Astrocyte (in vitro differentiated cells and primary cell): ENCODE measurements around the gene PPM1H. TPM values are rescaled to one million over a fixed set of nuclear protein-coding genes. Genes with fewer than 3 reads are reported as not detected.

Source experiments
- DNase-seq: peaks from one replicate; pipeline ENCODE4 v3.0.0-alpha.2; 2010; ENCODE audit warnings: low read depth
- FAIRE-seq: peaks from 2 replicates; lab custom pipeline; 2011; peaks lifted over from hg19 to GRCh38; lab: Jason Lieb, UNC
- H2AFZ ChIP-seq: 2 replicates; pipeline ENCODE4 v1.6.0; 2012; ENCODE audit warnings: low read depth, low read length, inconsistent platforms
- H3K27ac ChIP-seq: 2 replicates; pipeline ENCODE4 v1.5.1; 2011; ENCODE audit warnings: low read depth, low read length, inconsistent platforms
- H3K27me3 ChIP-seq: 2 replicates; pipeline ENCODE4 v1.6.0; 2011; ENCODE audit warnings: low read length, inconsistent platforms; ENCODE audit not compliant: insufficient read depth
- H3K36me3 ChIP-seq: 2 replicates; pipeline ENCODE4 v1.5.1; 2011; ENCODE audit warnings: low read length, inconsistent platforms; ENCODE audit not compliant: insufficient read depth
- H3K4me1 ChIP-seq: 2 replicates; pipeline ENCODE4 v1.5.1; 2011; ENCODE audit warnings: low read length, inconsistent platforms; ENCODE audit not compliant: insufficient read depth
- H3K4me2 ChIP-seq: 2 replicates; pipeline ENCODE4 v1.6.0; 2012; ENCODE audit warnings: low read length, inconsistent platforms
- H3K4me3 ChIP-seq: 2 replicates; pipeline ENCODE4 v1.5.1; 2011; ENCODE audit warnings: low read depth, mild to moderate bottlenecking, low read length, inconsistent platforms; ENCODE audit not compliant: insufficient read depth
- H3K79me2 ChIP-seq: 2 replicates; pipeline ENCODE4 v1.6.0; 2012; ENCODE audit warnings: mild to moderate bottlenecking, low read length, inconsistent platforms; ENCODE audit not compliant: insufficient read depth
- H3K9ac ChIP-seq: 2 replicates; pipeline ENCODE4 v1.6.0; 2012; ENCODE audit warnings: mild to moderate bottlenecking, low read length, inconsistent platforms
- H3K9me3 ChIP-seq: 2 replicates; pipeline ENCODE4 v1.5.1; 2012; ENCODE audit warnings: low read depth, mild to moderate bottlenecking, low read length, inconsistent platforms; ENCODE audit not compliant: insufficient read depth
- H4K20me1 ChIP-seq: 2 replicates; pipeline ENCODE4 v1.6.0; 2012; ENCODE audit warnings: low read length, inconsistent platforms; ENCODE audit not compliant: insufficient read depth
- H3K27ac Mint-ChIP-seq: one replicate; pipeline ENCODE4 v1.8.0; 2021; ENCODE audit warnings: mild to moderate bottlenecking, mixed read lengths; ENCODE audit not compliant: unreplicated experiment
- H3K27me3 Mint-ChIP-seq: one replicate; pipeline ENCODE4 v1.8.0; 2021; ENCODE audit warnings: low read depth, mixed read lengths; ENCODE audit not compliant: unreplicated experiment
- H3K36me3 Mint-ChIP-seq: one replicate; pipeline ENCODE4 v1.8.0; 2021; ENCODE audit warnings: low read depth, mixed read lengths; ENCODE audit not compliant: unreplicated experiment
- H3K4me1 Mint-ChIP-seq: one replicate; pipeline ENCODE4 v1.8.0; 2021; ENCODE audit warnings: low read depth, mixed read lengths; ENCODE audit not compliant: unreplicated experiment
- H3K4me3 Mint-ChIP-seq: one replicate; pipeline ENCODE4 v1.8.0; 2021; ENCODE audit warnings: mild to moderate bottlenecking, moderate library complexity, mixed read lengths; ENCODE audit not compliant: unreplicated experiment
- H3K9me3 Mint-ChIP-seq: one replicate; pipeline ENCODE4 v1.8.0; 2021; ENCODE audit warnings: mild to moderate bottlenecking, mixed read lengths; ENCODE audit not compliant: unreplicated experiment
- CTCF ChIP-seq: IDR thresholded peaks from 2 replicates; pipeline ENCODE4 v1.5.1; 2011; ENCODE audit warnings: low read depth, mild to moderate bottlenecking, inconsistent platforms, low read length, moderate library complexity; ENCODE audit not compliant: insufficient read depth
- EZH2 ChIP-seq: IDR thresholded peaks from 2 replicates; pipeline ENCODE4 v1.6.1; 2012; ENCODE audit warnings: mild to moderate bottlenecking, low read length, inconsistent platforms; ENCODE audit not compliant: insufficient read depth
- total RNA-seq: library from RNA; stranded (reverse); gene quantifications from 2 replicates; pipeline ENCODE4 v1.2.1, GENCODE V29; 2021

The PPM1H gene
- total RNA-seq, 1 donor from 2014 or later = 7.8 TPM

- Mint-ChIP-seq H3K4me1 (peaks cover 7% of the 10 kb centered on the region), H3K9me3 (no peaks in the 10 kb centered on the region), H3K36me3 (no peaks in the 10 kb centered on the region), H3K27ac (no peak overlapping the region), H3K27me3 (peaks cover 2% of the 10 kb centered on the region), H3K4me3 (no peak overlapping the region)
- no peak overlapping the region for H3K4me2 ChIP-seq
- TF ChIP-seq EZH2 (no peak), CTCF (no peak)
- H2AFZ ChIP-seq = no peak overlapping the region
- H3K9me3 ChIP-seq = no peaks in the 10 kb centered on the region
- FAIRE-seq (no peak), DNase-seq (no peak)
- H3K27ac ChIP-seq = no peak overlapping the region
- H3K27me3 ChIP-seq = no peaks in the 10 kb centered on the region
- no peak overlapping the region for H3K9ac ChIP-seq
- no peaks in the 10 kb centered on the region for H3K36me3 ChIP-seq
- no peak overlapping the region for H3K4me3 ChIP-seq
- no peaks in the 10 kb centered on the region for H4K20me1 ChIP-seq
- H3K4me1 ChIP-seq = peaks cover 6% of the 10 kb centered on the region
- no peaks in the 10 kb centered on the region for H3K79me2 ChIP-seq
These were observed 19.8 kb downstream of the PPM1H start for GRCh38 chr12:62915204-62915529.

DNA sequence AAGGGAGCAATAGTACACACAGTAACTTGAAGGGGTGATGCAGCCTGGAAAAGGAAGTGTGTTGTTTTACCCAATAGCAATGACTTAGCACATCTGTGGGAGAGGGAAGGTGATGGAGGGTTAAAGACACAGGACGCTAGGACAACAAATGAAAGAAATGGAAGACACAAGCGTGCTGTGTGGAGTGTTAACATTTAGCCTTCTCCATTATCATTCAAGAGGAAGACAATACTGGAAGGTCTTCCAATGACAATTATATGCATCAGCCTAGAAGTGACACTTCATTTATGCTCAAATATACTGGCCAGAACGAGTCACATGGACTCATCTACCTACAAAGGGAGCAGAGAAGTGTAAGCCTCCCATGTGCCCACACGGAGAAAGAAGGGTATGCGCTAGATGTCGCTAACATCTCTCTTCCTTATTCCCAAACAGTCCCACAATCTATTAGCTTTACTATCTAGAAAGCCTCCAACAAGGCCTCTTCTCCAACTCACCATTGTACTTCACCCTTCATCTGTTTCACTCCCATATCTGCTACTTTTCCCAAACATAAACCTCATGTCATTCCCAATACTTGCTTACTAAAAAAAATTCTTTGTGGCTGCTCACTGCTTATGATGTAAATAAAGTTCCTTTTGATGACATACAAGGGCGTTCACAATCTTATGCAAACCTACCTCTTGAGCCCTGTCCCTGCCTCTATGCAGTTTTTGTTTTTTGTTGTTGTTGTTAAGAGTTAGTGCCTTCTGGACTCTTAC lies 20.3 kb downstream of the PPM1H start:
- FAIRE-seq (no peak), DNase-seq (no peak)
- Histone ChIP-seq H4K20me1 (no peaks in the 10 kb centered on the region), H3K36me3 (no peaks in the 10 kb centered on the region), H3K4me2 (no peak overlapping the region), H3K9me3 (no peaks in the 10 kb centered on the region), H3K27ac (no peak overlapping the region), H3K4me3 (no peak overlapping the region), H3K27me3 (no peaks in the 10 kb centered on the region), H3K79me2 (no peaks in the 10 kb centered on the region), H3K4me1 (peaks cover 2% of the 10 kb centered on the region), H2AFZ (no peak overlapping the region), H3K9ac (no peak overlapping the region)
- Mint-ChIP-seq H3K27ac (peak overlapping the region; percentile 2), H3K4me3 (no peak overlapping the region), H3K4me1 (peaks cover 7% of the 10 kb centered on the region), H3K9me3 (no peaks in the 10 kb centered on the region), H3K27me3 (peaks cover 2% of the 10 kb centered on the region), H3K36me3 (no peaks in the 10 kb centered on the region)
- TF ChIP-seq EZH2 (no peak), CTCF (no peak)

DNA sequence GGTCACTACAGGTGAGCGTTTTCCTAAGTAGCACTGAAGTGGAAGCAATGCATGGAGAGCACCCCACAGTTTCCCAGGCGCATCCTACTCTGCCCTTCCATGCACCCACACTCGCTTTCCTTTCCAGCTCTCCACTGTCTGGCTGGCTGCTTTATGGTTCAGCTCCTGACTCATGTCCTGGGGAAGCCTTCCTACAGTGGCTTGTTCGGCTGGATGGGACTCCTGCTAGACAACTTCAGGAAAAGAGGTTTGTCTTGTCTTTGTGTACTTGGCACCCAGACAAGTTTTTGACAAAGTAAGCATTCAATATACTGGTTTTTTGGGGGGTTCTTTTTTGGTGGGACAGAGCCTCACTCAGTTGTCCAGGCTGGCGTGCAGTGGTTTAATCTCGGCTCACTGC lies 21.6 kb downstream of the PPM1H start:
- H3K4me2 ChIP-seq = no peak overlapping the region
- H3K36me3 ChIP-seq = no peaks in the 10 kb centered on the region
- H3K9ac ChIP-seq = no peak overlapping the region
- no peak overlapping the region for H3K4me3 Mint-ChIP-seq
- H2AFZ ChIP-seq = no peak overlapping the region
- H3K27me3 Mint-ChIP-seq = peaks cover 2% of the 10 kb centered on the region
- DNase-seq = no peak
- H4K20me1 ChIP-seq = no peaks in the 10 kb centered on the region
- TF ChIP-seq EZH2 (no peak), CTCF (no peak)
- no peaks in the 10 kb centered on the region for H3K4me1 ChIP-seq
- H3K9me3 Mint-ChIP-seq = no peaks in the 10 kb centered on the region
- H3K27me3 ChIP-seq = no peaks in the 10 kb centered on the region
- H3K4me3 ChIP-seq = no peak overlapping the region
- H3K4me1 Mint-ChIP-seq = peaks cover 4% of the 10 kb centered on the region
- H3K27ac ChIP-seq = no peak overlapping the region
- no peaks in the 10 kb centered on the region for H3K9me3 ChIP-seq
- H3K79me2 ChIP-seq = no peaks in the 10 kb centered on the region
- H3K27ac Mint-ChIP-seq = no peak overlapping the region
- no peak for FAIRE-seq
- no peaks in the 10 kb centered on the region for H3K36me3 Mint-ChIP-seq
